Measurements from ENCODE around the gene HS3ST1. TPM values are rescaled to one million over a fixed set of nuclear protein-coding genes. Genes with fewer than 3 reads are reported as not detected.

The HS3ST1 gene
- total RNA-seq, 2 donors from 2014 or later, result 2.8 to 8.4 TPM

DNA sequence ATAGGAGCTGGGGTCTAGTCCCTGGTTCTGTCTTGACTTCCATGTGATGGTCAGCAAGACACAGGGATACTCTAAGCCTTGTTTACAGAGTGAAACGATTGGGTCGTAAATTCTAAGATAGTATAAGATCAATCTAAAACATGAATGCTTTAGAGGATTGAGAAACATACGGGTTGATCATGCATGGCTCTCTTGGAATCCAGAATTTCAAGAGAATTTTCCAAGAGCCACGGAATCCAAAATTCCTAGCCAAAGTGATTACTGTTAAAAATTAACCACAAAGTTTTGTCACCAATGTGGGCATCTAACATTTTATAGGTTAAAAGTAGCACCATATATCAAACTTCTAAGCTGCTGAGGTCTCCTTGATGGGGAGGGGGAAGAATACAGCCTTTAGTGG, 16.5 kb downstream of the HS3ST1 start:
- no peaks in the 10 kb centered on the region for H3K27me3 ChIP-seq
- no peaks in the 10 kb centered on the region for H3K9me3 ChIP-seq
- H3K4me3 ChIP-seq, result no peak overlapping the region
- no peaks in the 10 kb centered on the region for H3K36me3 ChIP-seq
- H3K27ac ChIP-seq, result no peak overlapping the region
- no peak for DNase-seq (ENCODE audit: low spot score)
- TF ChIP-seq, protein P1, sequence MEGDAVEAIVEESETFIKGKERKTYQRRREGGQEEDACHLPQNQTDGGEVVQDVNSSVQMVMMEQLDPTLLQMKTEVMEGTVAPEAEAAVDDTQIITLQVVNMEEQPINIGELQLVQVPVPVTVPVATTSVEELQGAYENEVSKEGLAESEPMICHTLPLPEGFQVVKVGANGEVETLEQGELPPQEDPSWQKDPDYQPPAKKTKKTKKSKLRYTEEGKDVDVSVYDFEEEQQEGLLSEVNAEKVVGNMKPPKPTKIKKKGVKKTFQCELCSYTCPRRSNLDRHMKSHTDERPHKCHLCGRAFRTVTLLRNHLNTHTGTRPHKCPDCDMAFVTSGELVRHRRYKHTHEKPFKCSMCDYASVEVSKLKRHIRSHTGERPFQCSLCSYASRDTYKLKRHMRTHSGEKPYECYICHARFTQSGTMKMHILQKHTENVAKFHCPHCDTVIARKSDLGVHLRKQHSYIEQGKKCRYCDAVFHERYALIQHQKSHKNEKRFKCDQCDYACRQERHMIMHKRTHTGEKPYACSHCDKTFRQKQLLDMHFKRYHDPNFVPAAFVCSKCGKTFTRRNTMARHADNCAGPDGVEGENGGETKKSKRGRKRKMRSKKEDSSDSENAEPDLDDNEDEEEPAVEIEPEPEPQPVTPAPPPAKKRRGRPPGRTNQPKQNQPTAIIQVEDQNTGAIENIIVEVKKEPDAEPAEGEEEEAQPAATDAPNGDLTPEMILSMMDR (IDR thresholded peaks at IDR 0.05), result no peak
- peaks cover 0 to 10% of the 10 kb centered on the region in 2 donors for H3K4me1 ChIP-seq

- DNase-seq (ENCODE audit: low spot score), result no peak
- Histone ChIP-seq H3K36me3 (no peaks in the 10 kb centered on the region), H3K9me3 (no peaks in the 10 kb centered on the region), H3K27me3 (no peaks in the 10 kb centered on the region), H3K27ac (no peak overlapping the region), H3K4me1 (no peaks in the 10 kb centered on the region), H3K4me3 (no peak overlapping the region)
- TF ChIP-seq, protein P1 (IDR thresholded peaks at IDR 0.05), result no peak
These were observed 19.1 kb downstream of the HS3ST1 start for GRCh38 chr4:11409632-11410031.

- no peaks in the 10 kb centered on the region for H3K36me3 ChIP-seq
- no peaks in the 10 kb centered on the region for H3K9me3 ChIP-seq
These were observed 20.3 kb downstream of the HS3ST1 start for GRCh38 chr4:11408233-11408967.

GRCh38 chr4:11407551-11407950, 21.1 kb downstream of the HS3ST1 start:
- Histone ChIP-seq H3K4me3 (no peak overlapping the region), H3K27ac (no peak overlapping the region), H3K9me3 (no peaks in the 10 kb centered on the region), H3K36me3 (no peaks in the 10 kb centered on the region), H3K4me1 (no peaks in the 10 kb centered on the region), H3K27me3 (no peaks in the 10 kb centered on the region)
- DNase-seq (ENCODE audit: low spot score), result no peak
- TF ChIP-seq, protein P1 (IDR thresholded peaks at IDR 0.05), result no peak

More at GRCh38 chr4:11408233-11408967, 20.3 kb downstream of the HS3ST1 start:
- H3K4me1 ChIP-seq, result no peaks in the 10 kb centered on the region
- H3K27me3 ChIP-seq, result no peaks in the 10 kb centered on the region
- TF ChIP-seq, protein P1 (IDR thresholded peaks at IDR 0.05), result no peak
- no peak for DNase-seq (ENCODE audit: low spot score)
- H3K27ac ChIP-seq, result no peak overlapping the region
- no peak overlapping the region for H3K4me3 ChIP-seq

- no peaks in the 10 kb centered on the region for H3K27me3 ChIP-seq
- TF ChIP-seq, protein P1 (IDR thresholded peaks at IDR 0.05), result no peak
- no peak overlapping the region for H3K27ac ChIP-seq
- no peaks in the 10 kb centered on the region for H3K4me1 ChIP-seq
- DNase-seq (ENCODE audit: low spot score), result no peak
- no peaks in the 10 kb centered on the region for H3K9me3 ChIP-seq
- H3K4me3 ChIP-seq, result no peak overlapping the region
- H3K36me3 ChIP-seq, result peaks cover 4% of the 10 kb centered on the region
These were observed 24.3 kb downstream of the HS3ST1 start for GRCh38 chr4:11404431-11404830.

DNA sequence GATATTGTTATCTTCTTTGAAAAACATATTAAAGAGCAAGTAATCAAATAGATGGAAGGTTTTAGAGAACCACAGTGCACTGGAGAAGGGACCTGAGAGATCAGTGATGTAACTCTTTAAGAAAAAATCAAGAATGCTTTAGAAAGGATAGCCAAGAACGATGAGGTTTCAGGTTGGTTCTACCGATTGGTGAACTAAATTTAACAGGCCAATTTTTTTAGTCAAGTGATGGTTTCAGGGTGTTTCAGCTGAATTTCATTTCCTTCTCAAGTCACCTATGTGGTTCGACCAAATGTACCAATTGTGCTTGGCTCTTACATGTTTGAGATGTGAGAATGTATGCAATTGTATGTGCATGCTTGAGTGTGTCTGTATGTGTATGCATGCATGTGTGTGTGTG, 26.5 kb downstream of the HS3ST1 start:
- peaks cover 0 to 3% of the 10 kb centered on the region in 2 donors for H3K4me1 ChIP-seq
- no peaks in the 10 kb centered on the region for H3K9me3 ChIP-seq
- TF ChIP-seq, protein P1 (IDR thresholded peaks at IDR 0.05), result no peak
- peaks cover 9% of the 10 kb centered on the region for H3K36me3 ChIP-seq
- no peaks in the 10 kb centered on the region for H3K27me3 ChIP-seq
- no peak overlapping the region for H3K27ac ChIP-seq
- no peak overlapping the region for H3K4me3 ChIP-seq
- no peak for DNase-seq (ENCODE audit: low spot score)

All from right atrium auricular region (tissue), 2 donors.